CD14-positive monocyte (primary cell): ENCODE results near the gene AREL1. TPM values are rescaled to one million over a fixed set of nuclear protein-coding genes. Genes with fewer than 3 reads are reported as not detected.
A peak's percentile ranks its signal among the peaks of the same experiment; 100 is the strongest.

Experiments
- DNase-seq, 3 donors: peaks; one replicate each; pipeline ENCODE4 v3.0.0-alpha.2; 2011 to 2022
- H2AFZ ChIP-seq: 2 replicates; pipeline ENCODE4 v1.6.0; 2012; ENCODE audit warnings: mild to moderate bottlenecking, low read depth, low read length, inconsistent platforms; ENCODE audit not compliant: insufficient read depth, poor library complexity, severe bottlenecking
- H3K27ac ChIP-seq, 2 donors: 1 replicate in 1 of 2; 2 replicates in 1 of 2; pipeline ENCODE4 v1.5.1; 2012 to 2013; ENCODE audit warnings: low read length in 2 of 2, control low read depth in 1 of 2, inconsistent platforms in 1 of 2, low read depth in 1 of 2, mild to moderate bottlenecking in 1 of 2
- H3K27me3 ChIP-seq, 2 donors: one replicate each; pipeline versions ENCODE4 v1.6.0 to v1.6.1; 2011 to 2013; ENCODE audit warnings: low read length in 2 of 2; ENCODE audit not compliant: control insufficient read depth in 2 of 2, insufficient read depth in 2 of 2
- H3K36me3 ChIP-seq, 2 donors: replicated peaks in 1 of 2; 1 replicate in 1 of 2; 2 replicates in 1 of 2; pipeline versions ENCODE4 v1.5.1 to v1.6.1; 2012 to 2013; ENCODE audit warnings: low read length in 2 of 2, control low read depth in 1 of 2, inconsistent platforms in 1 of 2, mild to moderate bottlenecking in 1 of 2; ENCODE audit not compliant: insufficient read depth in 2 of 2, control insufficient read depth in 1 of 2
- H3K4me1 ChIP-seq, 2 donors: 1 replicate in 1 of 2; 2 replicates in 1 of 2; pipeline versions ENCODE4 v1.5.1 to v1.6.1; 2012 to 2013; ENCODE audit warnings: low read length in 2 of 2, control low read depth in 1 of 2, inconsistent platforms in 1 of 2, mild to moderate bottlenecking in 1 of 2, moderate library complexity in 1 of 2; ENCODE audit not compliant: insufficient read depth in 2 of 2, control insufficient read depth in 1 of 2
- H3K4me2 ChIP-seq: replicated peaks from 2 replicates; pipeline ENCODE3; 2012; ENCODE audit warnings: low read length, moderate library complexity, mild to moderate bottlenecking; ENCODE audit not compliant: poor library complexity, severe bottlenecking; ENCODE audit errors: extremely low read depth
- H3K4me3 ChIP-seq, 3 experiments: fragments of 200-600 bp in 1 of 3; sonication (generic) in 1 of 3; replicated peaks in 1 of 3; 1 replicate in 2 of 3; 2 replicates in 1 of 3; pipeline ENCODE4 v1.5.1; 2011 to 2013; ENCODE audit warnings: low read length in 3 of 3, mild to moderate bottlenecking in 3 of 3, control low read depth in 2 of 3, low read depth in 2 of 3, inconsistent platforms in 1 of 3, moderate library complexity in 1 of 3
- H3K79me2 ChIP-seq: 2 replicates; pipeline ENCODE4 v1.6.0; 2012; ENCODE audit warnings: mild to moderate bottlenecking, control low read depth, inconsistent platforms, low read length, moderate library complexity; ENCODE audit not compliant: insufficient read depth
- H3K9ac ChIP-seq: 2 replicates; pipeline ENCODE4 v1.6.0; 2017; ENCODE audit warnings: low read length, mild to moderate bottlenecking; ENCODE audit not compliant: insufficient read depth, poor library complexity, severe bottlenecking
- H3K9me3 ChIP-seq, 2 donors: replicated peaks in 1 of 2; 1 replicate in 1 of 2; 2 replicates in 1 of 2; pipeline versions ENCODE4 v1.5.1 to v1.6.1; 2012 to 2013; ENCODE audit warnings: low read length in 2 of 2, control low read depth in 1 of 2; ENCODE audit not compliant: control insufficient read depth in 1 of 2, insufficient read depth in 1 of 2
- H4K20me1 ChIP-seq: 2 replicates; pipeline ENCODE4 v1.6.0; 2012; ENCODE audit warnings: mild to moderate bottlenecking, low read length, control low read depth, moderate library complexity; ENCODE audit not compliant: insufficient read depth
- H3K27ac Mint-ChIP-seq, 7 donors: one replicate each; pipeline ENCODE4 v1.8.0; 2020; ENCODE audit warnings: mild to moderate bottlenecking in 7 of 7, mixed read lengths in 7 of 7, moderate library complexity in 6 of 7, inconsistent platforms in 2 of 7
- H3K27me3 Mint-ChIP-seq, 3 donors: one replicate each; pipeline ENCODE4 v1.8.0; 2021 to 2022; ENCODE audit warnings: low read depth in 3 of 3, mild to moderate bottlenecking in 3 of 3, mixed read lengths in 3 of 3, moderate library complexity in 3 of 3, inconsistent platforms in 1 of 3
- H3K36me3 Mint-ChIP-seq, 2 donors: one replicate each; pipeline ENCODE4 v1.8.0; 2020; ENCODE audit warnings: mixed read lengths in 2 of 2, inconsistent platforms in 1 of 2, mild to moderate bottlenecking in 1 of 2
- H3K4me1 Mint-ChIP-seq: one replicate; pipeline ENCODE4 v1.8.0; 2020; ENCODE audit warnings: mild to moderate bottlenecking, mixed read lengths
- H3K4me3 Mint-ChIP-seq, 2 donors: one replicate each; pipeline ENCODE4 v1.8.0; 2020; ENCODE audit warnings: mild to moderate bottlenecking in 2 of 2, mixed read lengths in 2 of 2, moderate library complexity in 1 of 2
- H3K9me3 Mint-ChIP-seq, 7 donors: one replicate each; pipeline ENCODE4 v1.8.0; 2020 to 2022; ENCODE audit warnings: mixed read lengths in 7 of 7, mild to moderate bottlenecking in 6 of 7, moderate library complexity in 6 of 7, inconsistent platforms in 2 of 7
- CTCF ChIP-seq: fragments of 200-600 bp; IDR thresholded peaks from one replicate; pipeline ENCODE4 v1.8.0; 2022; ENCODE audit warnings: antibody characterized with exemption, mild to moderate bottlenecking
- WGBS: methylation state at CpG from one replicate; pipeline ENCODE4 v1.1.5; 2013; ENCODE audit warnings: missing lambda C conversion rate; ENCODE audit not compliant: insufficient coverage; 5-methylcytosine and 5-hydroxymethylcytosine counted together
- intact Hi-C, 2 donors: fragments of 100-400 bp; cut with micrococcal nuclease; formaldehyde crosslinking; loops; one replicate each; pipeline versions ENCODE4 v1.15.0 to v1.15.1; 2023
- polyA plus RNA-seq, 3 donors: library from polyadenylated mRNA; depleted of rRNA in 1 of 3; unstranded in 2 of 3; stranded (reverse) in 1 of 3; fragments of 300-500 nt in 2 of 3; fragments of >200 nt in 1 of 3; fragmentation: Illumina TruSeq in 2 of 3; gene quantifications; 1 replicate in 2 of 3; 2 replicates in 1 of 3; pipeline ENCODE4 v1.2.3, GENCODE V29; 2012 to 2021

Gene AREL1
- polyA plus RNA-seq, 3 donors, result 12.5 to 23.3 (median 20.0) TPM

GRCh38 chr14:74667758-74668157 is 45.1 kb downstream of the AREL1 start:
- peaks cover 95% of the 10 kb centered on the region in 2 donors for H3K36me3 Mint-ChIP-seq
- H3K27me3 ChIP-seq, result no peaks in the 10 kb centered on the region
- H3K4me1 Mint-ChIP-seq, result no peaks in the 10 kb centered on the region
- peak overlapping the region in 1 of 2 donors; percentile 17 for H3K27ac ChIP-seq
- intact Hi-C loops, result no loop called here
- no peak overlapping the region for H3K4me3 Mint-ChIP-seq
- no CpG with 5 or more reads among the region's 1 CpG for WGBS
- H3K9ac ChIP-seq, result no peak overlapping the region
- no peaks in the 10 kb centered on the region for H3K27me3 Mint-ChIP-seq
- H3K9me3 ChIP-seq, result no peaks in the 10 kb centered on the region
- no peak for DNase-seq
- no peak overlapping the region for H3K27ac Mint-ChIP-seq
- no peaks in the 10 kb centered on the region for H4K20me1 ChIP-seq
- no peaks in the 10 kb centered on the region for H3K9me3 Mint-ChIP-seq
- H2AFZ ChIP-seq, result no peak overlapping the region
- no peak overlapping the region for H3K4me3 ChIP-seq
- H3K36me3 ChIP-seq, result peaks cover 98 to 100% of the 10 kb centered on the region in 2 donors
- H3K4me2 ChIP-seq, result no peak overlapping the region
- H3K4me1 ChIP-seq, result no peaks in the 10 kb centered on the region
- no peak for TF ChIP-seq CTCF
- H3K79me2 ChIP-seq, result no peaks in the 10 kb centered on the region

- H3K4me3 ChIP-seq, result no peak overlapping the region
- no peaks in the 10 kb centered on the region for H3K4me1 ChIP-seq
- no peaks in the 10 kb centered on the region for H3K9me3 Mint-ChIP-seq
- H3K36me3 Mint-ChIP-seq, result peaks cover 97 to 98% of the 10 kb centered on the region in 2 donors
- H4K20me1 ChIP-seq, result no peaks in the 10 kb centered on the region
- no peaks in the 10 kb centered on the region for H3K4me1 Mint-ChIP-seq
- H3K4me2 ChIP-seq, result no peak overlapping the region
- intact Hi-C loops, result no loop called here
- H2AFZ ChIP-seq, result no peak overlapping the region
- no peak overlapping the region for H3K27ac ChIP-seq
- no peaks in the 10 kb centered on the region for H3K27me3 ChIP-seq
- no peaks in the 10 kb centered on the region for H3K79me2 ChIP-seq
- no peaks in the 10 kb centered on the region for H3K27me3 Mint-ChIP-seq
- 100% methylated on average over 2 of the region's 2 CpGs for WGBS
- H3K36me3 ChIP-seq, result peaks cover 97 to 100% of the 10 kb centered on the region in 2 donors
- no peaks in the 10 kb centered on the region for H3K9me3 ChIP-seq
- H3K27ac Mint-ChIP-seq, result peak overlapping the region in 1 of 7 donors; percentile 22
- no peak overlapping the region for H3K9ac ChIP-seq
- DNase-seq, result no peak
- no peak overlapping the region for H3K4me3 Mint-ChIP-seq
- TF ChIP-seq CTCF, result no peak
These were observed 48.2 kb downstream of the AREL1 start for GRCh38 chr14:74664717-74665116.
